GM19397 (cell line): ENCODE measurements around the gene MYOF.

Source experiments
- ATAC-seq: cut with Tn5 transposase; IDR thresholded peaks from one replicate; pipeline ENCODE4 v1.9.1; 2021; ENCODE audit warnings: mild to moderate bottlenecking, moderate library complexity; ENCODE audit not compliant: unreplicated experiment

MYOF gene

DNA sequence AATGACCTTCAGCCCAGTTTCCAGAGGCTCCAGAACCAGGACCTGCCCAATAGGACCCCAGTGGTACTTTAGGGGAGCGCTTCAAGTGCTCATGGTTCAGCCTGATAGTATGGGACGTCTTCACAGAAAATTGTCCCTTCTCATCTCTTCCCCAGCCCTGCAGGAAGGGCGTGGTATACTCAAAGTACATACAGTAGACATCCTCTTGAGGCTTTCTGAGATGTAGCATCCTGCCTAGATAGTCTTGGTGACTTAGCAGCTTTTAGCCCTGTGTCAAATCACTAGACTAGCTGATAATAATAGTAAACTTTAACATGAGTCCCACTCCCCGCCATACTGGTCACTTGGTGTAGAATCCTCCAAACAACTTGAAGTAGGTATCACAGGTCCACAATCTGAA lies 215.3 kb downstream of the MYOF start:
- no peak for ATAC-seq

DNA sequence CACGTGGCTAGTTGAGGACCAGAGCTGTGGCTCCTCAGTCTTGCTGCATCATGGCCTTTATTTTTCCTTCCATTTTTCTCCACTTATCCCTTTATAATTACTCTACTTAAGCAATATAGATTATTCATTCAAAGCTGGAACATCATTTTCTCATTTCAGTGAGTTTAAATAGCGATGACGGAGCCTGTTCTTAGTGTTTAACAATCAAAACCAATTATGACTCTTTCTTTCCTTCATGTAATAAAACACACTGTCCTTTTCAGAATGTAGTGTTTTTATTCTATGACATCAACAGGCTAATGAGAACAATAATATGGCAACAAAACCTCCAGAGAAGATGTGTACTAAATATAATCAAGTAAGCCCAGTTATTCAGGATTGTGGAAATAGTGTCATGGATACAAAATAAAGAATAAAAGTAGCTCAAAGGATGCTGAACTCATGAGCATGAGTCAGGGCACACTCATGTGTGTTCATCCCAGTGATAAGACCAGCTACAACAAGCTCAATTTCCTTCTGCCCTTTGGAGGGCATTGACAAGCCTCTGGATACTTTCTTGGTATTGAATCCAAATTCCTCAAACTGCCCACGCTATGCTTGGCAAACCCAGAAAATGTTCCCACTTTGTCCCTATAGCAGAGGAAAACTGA lies 220.0 kb downstream of the MYOF start:
- no peak for ATAC-seq

DNA sequence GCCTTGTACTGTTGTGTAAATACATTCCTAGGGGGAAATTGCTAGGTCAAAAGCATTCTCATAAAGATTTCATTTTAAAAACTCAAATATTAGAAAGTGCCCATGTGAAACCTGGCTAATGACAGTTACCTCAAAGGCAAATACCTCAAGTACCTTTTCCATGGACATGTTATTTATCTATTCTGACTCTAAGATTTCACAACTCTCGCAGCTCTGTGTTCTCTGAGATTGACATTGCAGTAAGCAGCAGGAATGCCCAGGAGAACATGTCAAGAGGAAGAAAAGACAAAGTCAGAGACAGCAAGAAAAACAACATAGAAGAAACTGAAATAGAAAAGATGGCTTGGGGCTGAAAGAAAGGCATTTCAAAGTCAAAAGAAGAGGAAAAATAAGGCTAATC lies 221.0 kb downstream of the MYOF start:
- ATAC-seq, result no peak

DNA sequence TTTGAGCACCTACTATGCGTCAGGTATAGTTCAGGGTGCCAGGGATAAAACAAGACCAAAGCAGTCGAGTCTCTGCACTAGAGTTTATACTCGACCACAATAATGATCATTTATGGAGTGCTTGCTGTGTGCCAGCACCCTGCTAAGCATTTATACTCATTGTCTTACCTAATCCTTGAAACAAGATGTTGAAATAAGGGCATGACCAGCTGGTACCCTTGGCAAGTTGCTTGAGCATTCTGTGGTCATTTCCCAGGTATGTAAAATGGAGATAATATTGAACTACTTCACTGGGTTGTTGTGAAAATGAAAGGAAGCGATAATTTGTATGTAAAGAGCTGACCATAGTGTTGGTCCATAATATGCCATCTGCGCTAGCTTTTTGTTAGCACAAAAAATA lies 223.0 kb downstream of the MYOF start:
- no peak for ATAC-seq
